Spleen (tissue), 7 donors: Measurements from ENCODE around the gene CES3.

Experiments used
- POLR2A ChIP-seq, 3 donors: fragments of 450-650 bp; IDR thresholded peaks; one replicate each; pipeline ENCODE4 v1.5.1; 2017; ENCODE audit warnings: antibody characterized with exemption in 3 of 3, mild to moderate bottlenecking in 1 of 3
- POLR2AphosphoS5 ChIP-seq, 3 donors: sonication (generic); formaldehyde crosslinking; IDR thresholded peaks; one replicate each; pipeline ENCODE4 v1.5.1; 2017; ENCODE audit warnings: antibody characterized with exemption in 3 of 3
- TF ChIP-seq, protein P1 (sequence below), 11 experiments: fragments of 200-600 bp in 7 of 11; fragments of 450-650 bp in 4 of 11; sonication (generic) in 4 of 11; IDR thresholded peaks in 8 of 11; conservative IDR thresholded peaks in 3 of 11; 1 replicate in 7 of 11; 2 replicates in 4 of 11; pipeline versions ENCODE4 v1.4.0 to v1.8.0; 2016 to 2021; ENCODE audit warnings: antibody characterized with exemption in 11 of 11, inconsistent platforms in 4 of 11, mild to moderate bottlenecking in 1 of 11
- donor health status: DM: no; HTN: no; CAD: no; lungs with moderate emphysema.
- donor health status: DM: no; HTN: no; CAD: no.
- donor health status: DM: no; HTN: no; CAD: no.

- TF ChIP-seq, protein P1, sequence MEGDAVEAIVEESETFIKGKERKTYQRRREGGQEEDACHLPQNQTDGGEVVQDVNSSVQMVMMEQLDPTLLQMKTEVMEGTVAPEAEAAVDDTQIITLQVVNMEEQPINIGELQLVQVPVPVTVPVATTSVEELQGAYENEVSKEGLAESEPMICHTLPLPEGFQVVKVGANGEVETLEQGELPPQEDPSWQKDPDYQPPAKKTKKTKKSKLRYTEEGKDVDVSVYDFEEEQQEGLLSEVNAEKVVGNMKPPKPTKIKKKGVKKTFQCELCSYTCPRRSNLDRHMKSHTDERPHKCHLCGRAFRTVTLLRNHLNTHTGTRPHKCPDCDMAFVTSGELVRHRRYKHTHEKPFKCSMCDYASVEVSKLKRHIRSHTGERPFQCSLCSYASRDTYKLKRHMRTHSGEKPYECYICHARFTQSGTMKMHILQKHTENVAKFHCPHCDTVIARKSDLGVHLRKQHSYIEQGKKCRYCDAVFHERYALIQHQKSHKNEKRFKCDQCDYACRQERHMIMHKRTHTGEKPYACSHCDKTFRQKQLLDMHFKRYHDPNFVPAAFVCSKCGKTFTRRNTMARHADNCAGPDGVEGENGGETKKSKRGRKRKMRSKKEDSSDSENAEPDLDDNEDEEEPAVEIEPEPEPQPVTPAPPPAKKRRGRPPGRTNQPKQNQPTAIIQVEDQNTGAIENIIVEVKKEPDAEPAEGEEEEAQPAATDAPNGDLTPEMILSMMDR (IDR thresholded peaks at IDR 0.05 in 8 of 11, conservative IDR thresholded peaks at IDR 0.05 in 3 of 11): no peak
- no peak for TF ChIP-seq POLR2A (IDR thresholded peaks at IDR 0.05)
- TF ChIP-seq POLR2AphosphoS5 (IDR thresholded peaks at IDR 0.05): no peak
Observed at GRCh38 chr16:66926171-66926947, 34.7 kb upstream of the CES3 start.
